GM23338 (cell line): ENCODE data around the gene PPP1R7. TPM values are rescaled to one million over a fixed set of nuclear protein-coding genes. Genes with fewer than 3 reads are reported as not detected.

Source experiments
- ATAC-seq: fragments of 200-7000 bp; cut with Tn5 transposase; 3 replicates; pipeline ENCODE4 v1.9.1; 2020
- DNase-seq: peaks from one replicate; pipeline ENCODE4 v3.0.0-alpha.2; 2015; ENCODE audit warnings: low spot score
- H2AFZ ChIP-seq: fragments of 200-600 bp; sonication (generic); 2 replicates; pipeline ENCODE4 v1.8.0; 2016; ENCODE audit warnings: antibody characterized with exemption, mild to moderate bottlenecking, moderate library complexity
- H3F3A ChIP-seq: fragments of 200-600 bp; sonication (generic); replicated peaks from 2 replicates; pipeline ENCODE4 v1.8.0; 2017; ENCODE audit warnings: antibody characterized with exemption, mixed run types, low read depth
- H3K27ac ChIP-seq: fragments of 200-600 bp; sonication (generic); 2 replicates; pipeline ENCODE4 v1.6.1; 2016; ENCODE audit warnings: low read depth
- H3K27me3 ChIP-seq: fragments of 200-600 bp; sonication (generic); 2 replicates; pipeline ENCODE4 v1.8.0; 2016; ENCODE audit warnings: mild to moderate bottlenecking, mixed run types, moderate library complexity; ENCODE audit not compliant: insufficient read depth
- H3K36me3 ChIP-seq: fragments of 200-600 bp; sonication (generic); 2 replicates; pipeline ENCODE4 v1.8.0; 2016; ENCODE audit warnings: mild to moderate bottlenecking; ENCODE audit not compliant: insufficient read depth
- H3K4me1 ChIP-seq: fragments of 200-600 bp; sonication (generic); 2 replicates; pipeline ENCODE4 v1.8.0; 2016; ENCODE audit warnings: mild to moderate bottlenecking, moderate library complexity; ENCODE audit not compliant: insufficient read depth
- H3K4me2 ChIP-seq: fragments of 200-600 bp; sonication (generic); 2 replicates; pipeline ENCODE4 v1.7.1; 2017; ENCODE audit warnings: mixed run types
- H3K4me3 ChIP-seq: fragments of 200-600 bp; sonication (generic); 2 replicates; pipeline ENCODE4 v1.6.1; 2016; ENCODE audit warnings: mixed run types
- H3K79me2 ChIP-seq: fragments of 200-600 bp; sonication (generic); replicated peaks from 2 replicates; pipeline ENCODE4 v1.8.0; 2017; ENCODE audit warnings: mild to moderate bottlenecking; ENCODE audit not compliant: insufficient read depth
- H3K9me2 ChIP-seq: fragments of 200-600 bp; sonication (generic); 2 replicates; pipeline ENCODE4 v1.8.0; 2017; ENCODE audit not compliant: insufficient read depth
- H4K20me1 ChIP-seq: fragments of 200-600 bp; sonication (generic); replicated peaks from 2 replicates; pipeline ENCODE4 v1.8.0; 2017; ENCODE audit warnings: mild to moderate bottlenecking; ENCODE audit not compliant: insufficient read depth
- H3K27ac Mint-ChIP-seq: 2 replicates; pipeline ENCODE4 v1.8.0; 2020; ENCODE audit warnings: inconsistent platforms, mild to moderate bottlenecking, moderate library complexity, mixed read lengths
- H3K27me3 Mint-ChIP-seq: 3 replicates; pipeline ENCODE4 v1.8.0; 2022; ENCODE audit warnings: low read depth, mild to moderate bottlenecking, moderate library complexity, mixed read lengths, inconsistent platforms; ENCODE audit not compliant: insufficient read depth, poor library complexity
- H3K36me3 Mint-ChIP-seq: 3 replicates; pipeline ENCODE4 v1.8.0; 2021; ENCODE audit warnings: low read depth, mild to moderate bottlenecking, inconsistent platforms, moderate library complexity, mixed read lengths
- H3K4me1 Mint-ChIP-seq: 3 replicates; pipeline ENCODE4 v1.8.0; 2020; ENCODE audit warnings: mild to moderate bottlenecking, inconsistent platforms, mixed read lengths
- H3K4me3 Mint-ChIP-seq: 3 replicates; pipeline ENCODE4 v1.8.0; 2021; ENCODE audit warnings: moderate library complexity, mild to moderate bottlenecking, inconsistent platforms, mixed read lengths
- H3K9me3 Mint-ChIP-seq: 3 replicates; pipeline ENCODE4 v1.8.0; 2020; ENCODE audit warnings: moderate library complexity, mild to moderate bottlenecking, inconsistent platforms, mixed read lengths
- CTCF ChIP-seq, 2 experiments: fragments of 200-600 bp in 1 of 2; sonication (generic) in 1 of 2; conservative IDR thresholded peaks; 2 replicates each; pipeline versions ENCODE4 v1.5.1 to v1.6.1; 2016 to 2017; ENCODE audit warnings: antibody characterized with exemption in 2 of 2, low read depth in 2 of 2, mild to moderate bottlenecking in 2 of 2, moderate library complexity in 1 of 2
- ETS1 ChIP-seq: IDR thresholded peaks from 2 replicates; pipeline ENCODE4 v1.6.1; 2016; ENCODE audit warnings: antibody characterized with exemption
- EZH2 ChIP-seq: fragments of 200-600 bp; sonication (generic); IDR thresholded peaks from one replicate; pipeline ENCODE4 v1.8.0; 2017; ENCODE audit warnings: antibody characterized with exemption, mild to moderate bottlenecking, low read depth; ENCODE audit not compliant: unreplicated experiment
- EZH2phosphoT487 ChIP-seq: fragments of 200-600 bp; sonication (generic); IDR thresholded peaks from one replicate; pipeline ENCODE4 v1.8.1; 2018; ENCODE audit warnings: antibody characterized with exemption; ENCODE audit not compliant: unreplicated experiment
- JUNB ChIP-seq: IDR thresholded peaks from one replicate; pipeline ENCODE4 v1.6.1; 2016; ENCODE audit warnings: antibody characterized with exemption; ENCODE audit not compliant: unreplicated experiment
- NANOG ChIP-seq: IDR thresholded peaks from 2 replicates; pipeline ENCODE4 v1.6.1; 2016; ENCODE audit warnings: antibody characterized with exemption, borderline replicate concordance
- REST ChIP-seq: IDR thresholded peaks from one replicate; pipeline ENCODE4 v1.6.1; 2018; ENCODE audit warnings: antibody characterized with exemption; ENCODE audit not compliant: unreplicated experiment
- STAT1 ChIP-seq: IDR thresholded peaks from one replicate; pipeline ENCODE4 v1.6.1; 2016; ENCODE audit warnings: antibody characterized with exemption; ENCODE audit not compliant: unreplicated experiment
- ZNF114 ChIP-seq: fragments of 250-450 bp; sonication (Bioruptor Pico); IDR thresholded peaks from 2 replicates; pipeline ENCODE4 v1.5.0; 2020; ENCODE audit warnings: mild to moderate bottlenecking, moderate library complexity
- ZNF331 ChIP-seq: fragments of 250-450 bp; sonication (Bioruptor Pico); IDR thresholded peaks from 2 replicates; pipeline ENCODE4 v1.5.0; 2020; ENCODE audit warnings: low read depth, mild to moderate bottlenecking, moderate library complexity
- ZNF462 ChIP-seq: fragments of 250-450 bp; sonication (Bioruptor Pico); IDR thresholded peaks from 2 replicates; pipeline ENCODE4 v1.5.0; 2020; ENCODE audit warnings: mild to moderate bottlenecking, moderate library complexity
- polyA plus RNA-seq: library from polyadenylated mRNA; unstranded; fragments of >200 nt; fragmentation: Nextera tagmentation; extraction: Ambion mirVana; gene quantifications from 2 replicates; pipeline ENCODE4 v1.2.1, GENCODE V29; 2016
- total RNA-seq: library from RNA; depleted of rRNA; stranded (reverse); fragments of >200 nt; shearing (Covaris generic); gene quantifications from 2 replicates; pipeline ENCODE4 v1.2.3, GENCODE V29; 2014

PPP1R7 gene
- total and polyA plus RNA-seq, 2 experiments from 2014 or later = 48.2 to 94.3 TPM

- H3K4me1 ChIP-seq = no peaks in the 10 kb centered on the region
- H3K27me3 ChIP-seq = no peaks in the 10 kb centered on the region
- no peak overlapping the region for H3K4me2 ChIP-seq
- H3K36me3 ChIP-seq = peaks cover 17% of the 10 kb centered on the region
- H3K79me2 ChIP-seq = no peaks in the 10 kb centered on the region
- no peak overlapping the region for H3K27ac ChIP-seq
- Mint-ChIP-seq H3K9me3 (no peaks in the 10 kb centered on the region), H3K4me1 (no peaks in the 10 kb centered on the region), H3K4me3 (no peak overlapping the region), H3K36me3 (peaks cover 57% of the 10 kb centered on the region), H3K27me3 (no peaks in the 10 kb centered on the region), H3K27ac (no peak overlapping the region)
- TF ChIP-seq ZNF462 (CRISPR knock-in tag) (no peak), EZH2 (no peak), ZNF331 (CRISPR knock-in tag) (no peak), NANOG (no peak), ETS1 (no peak), STAT1 (no peak), EZH2phosphoT487 (no peak), CTCF (conservative IDR thresholded peaks at IDR 0.05; ENCODE audit: low read depth in 2 of 2) (no peak), JUNB (no peak), ZNF114 (CRISPR knock-in tag) (no peak), REST (no peak)
- H4K20me1 ChIP-seq = no peaks in the 10 kb centered on the region
- ATAC-seq (no peak), DNase-seq (no peak)
- H2AFZ ChIP-seq = no peak overlapping the region
- no peaks in the 10 kb centered on the region for H3K9me2 ChIP-seq
- H3K4me3 ChIP-seq = no peak overlapping the region
- no peaks in the 10 kb centered on the region for H3F3A ChIP-seq
Observed at GRCh38 chr2:241136191-241136590, 14.1 kb upstream of the PPP1R7 start.
